ENCODE measurements around the gene GJA5.

GJA5 gene

DNA sequence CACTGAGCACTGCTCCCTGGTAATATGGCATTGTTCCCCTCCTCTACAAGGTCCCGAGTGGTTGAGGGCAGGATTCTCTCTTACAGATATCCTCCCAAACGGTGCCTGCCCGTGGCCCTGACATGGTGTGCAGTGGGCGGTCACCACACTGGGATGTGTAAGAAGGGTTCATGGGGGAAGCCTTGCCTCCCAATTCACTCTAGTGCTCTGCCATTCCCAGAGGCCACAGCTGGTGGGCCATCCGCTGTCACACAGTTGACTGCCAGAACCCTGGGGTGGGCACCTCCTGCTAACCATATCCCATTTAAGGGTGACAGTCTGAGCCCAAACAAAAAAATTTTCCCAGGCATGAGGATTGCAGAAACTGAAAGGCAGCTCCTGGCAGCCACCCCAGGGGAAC is 9.1 kb downstream of the GJA5 start:
- TF ChIP-seq, protein P1, sequence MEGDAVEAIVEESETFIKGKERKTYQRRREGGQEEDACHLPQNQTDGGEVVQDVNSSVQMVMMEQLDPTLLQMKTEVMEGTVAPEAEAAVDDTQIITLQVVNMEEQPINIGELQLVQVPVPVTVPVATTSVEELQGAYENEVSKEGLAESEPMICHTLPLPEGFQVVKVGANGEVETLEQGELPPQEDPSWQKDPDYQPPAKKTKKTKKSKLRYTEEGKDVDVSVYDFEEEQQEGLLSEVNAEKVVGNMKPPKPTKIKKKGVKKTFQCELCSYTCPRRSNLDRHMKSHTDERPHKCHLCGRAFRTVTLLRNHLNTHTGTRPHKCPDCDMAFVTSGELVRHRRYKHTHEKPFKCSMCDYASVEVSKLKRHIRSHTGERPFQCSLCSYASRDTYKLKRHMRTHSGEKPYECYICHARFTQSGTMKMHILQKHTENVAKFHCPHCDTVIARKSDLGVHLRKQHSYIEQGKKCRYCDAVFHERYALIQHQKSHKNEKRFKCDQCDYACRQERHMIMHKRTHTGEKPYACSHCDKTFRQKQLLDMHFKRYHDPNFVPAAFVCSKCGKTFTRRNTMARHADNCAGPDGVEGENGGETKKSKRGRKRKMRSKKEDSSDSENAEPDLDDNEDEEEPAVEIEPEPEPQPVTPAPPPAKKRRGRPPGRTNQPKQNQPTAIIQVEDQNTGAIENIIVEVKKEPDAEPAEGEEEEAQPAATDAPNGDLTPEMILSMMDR (conservative IDR thresholded peaks at IDR 0.05): no peak
- H3K27ac ChIP-seq: no peak overlapping the region

DNA sequence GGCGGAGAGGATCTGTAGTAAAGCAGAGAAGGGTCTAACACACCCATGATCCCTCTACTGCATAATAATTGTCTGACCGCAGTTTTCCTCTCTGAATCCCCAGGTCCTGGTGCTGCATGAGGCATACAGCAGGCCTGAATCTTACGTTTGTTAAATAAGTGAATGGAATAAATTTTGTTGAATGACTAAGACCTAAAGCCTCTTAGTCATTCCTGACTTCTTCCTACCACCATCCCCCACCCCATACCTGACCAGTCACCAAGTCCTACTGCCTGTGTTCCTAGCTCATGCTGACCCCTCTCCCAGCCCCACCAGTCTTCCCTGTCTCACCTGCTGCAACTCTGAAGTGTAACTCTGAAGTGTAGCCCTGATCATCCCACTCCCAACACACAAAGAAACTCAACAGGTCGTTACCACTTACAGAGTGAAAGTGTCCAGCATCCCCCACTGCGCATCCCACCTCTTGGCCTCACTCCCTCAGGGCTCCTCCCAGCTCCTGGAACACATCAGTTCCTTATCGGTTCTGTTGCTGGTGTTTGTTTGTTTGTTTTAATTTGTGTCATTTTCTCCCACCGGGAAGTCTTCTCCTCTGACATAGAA is 9.7 kb downstream of the GJA5 start:
- H3K27ac ChIP-seq: no peak overlapping the region
- TF ChIP-seq, protein P1 (conservative IDR thresholded peaks at IDR 0.05): no peak

DNA sequence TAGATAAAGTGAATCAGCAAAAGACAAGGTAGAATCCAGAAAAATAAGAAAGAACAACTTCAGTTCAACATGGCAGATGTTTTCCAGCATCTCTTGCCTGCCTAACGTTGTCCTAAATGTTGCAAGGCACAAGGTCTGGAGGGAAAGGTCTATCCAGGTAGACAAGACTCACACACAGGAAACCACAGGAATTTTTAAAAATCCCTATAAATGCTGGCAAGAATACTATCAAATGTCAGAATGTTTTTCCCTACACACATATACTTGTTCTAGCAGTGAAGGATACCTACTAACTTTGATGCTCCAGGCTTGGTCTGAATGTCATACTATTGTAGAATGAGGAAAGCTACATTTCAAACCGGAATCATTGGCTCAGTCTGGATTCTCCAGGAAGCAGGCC is 10.6 kb downstream of the GJA5 start:
- TF ChIP-seq, protein P1 (conservative IDR thresholded peaks at IDR 0.05): no peak
- no peak overlapping the region for H3K27ac ChIP-seq

DNA sequence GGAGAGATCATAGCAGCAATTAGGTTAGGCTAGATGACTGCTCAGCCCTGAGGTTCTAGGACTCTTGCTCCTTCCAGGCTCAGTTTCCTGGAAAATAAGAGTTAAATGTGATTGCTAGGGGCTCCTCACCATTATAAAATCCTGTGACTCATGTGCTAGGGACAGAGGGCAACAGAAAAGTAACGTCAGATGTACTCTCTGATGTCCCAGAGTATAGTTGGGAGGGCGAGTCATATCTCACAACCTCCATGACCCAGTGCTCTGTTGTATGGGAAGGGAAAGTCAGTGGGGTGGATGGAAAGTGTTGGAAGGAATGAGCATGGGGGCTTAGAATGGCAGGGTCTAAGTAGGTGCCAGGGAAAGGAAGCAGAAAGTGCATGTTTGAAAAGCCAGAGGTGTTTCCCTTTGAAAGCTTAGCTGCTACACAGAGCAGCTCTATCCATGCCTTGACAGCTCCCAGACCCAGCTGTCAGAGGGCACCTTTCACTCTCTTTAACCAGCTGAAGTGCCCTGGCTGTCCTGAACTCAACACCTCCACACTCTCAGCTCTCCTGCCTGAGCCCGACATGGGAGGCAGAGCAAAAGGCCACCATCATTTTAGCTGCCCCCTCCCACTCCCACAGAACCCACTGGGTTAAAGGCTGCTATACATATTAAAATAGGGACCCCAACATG is 11.6 kb downstream of the GJA5 start:
- H3K27ac ChIP-seq: no peak overlapping the region
- TF ChIP-seq, protein P1 (conservative IDR thresholded peaks at IDR 0.05): no peak

DNA sequence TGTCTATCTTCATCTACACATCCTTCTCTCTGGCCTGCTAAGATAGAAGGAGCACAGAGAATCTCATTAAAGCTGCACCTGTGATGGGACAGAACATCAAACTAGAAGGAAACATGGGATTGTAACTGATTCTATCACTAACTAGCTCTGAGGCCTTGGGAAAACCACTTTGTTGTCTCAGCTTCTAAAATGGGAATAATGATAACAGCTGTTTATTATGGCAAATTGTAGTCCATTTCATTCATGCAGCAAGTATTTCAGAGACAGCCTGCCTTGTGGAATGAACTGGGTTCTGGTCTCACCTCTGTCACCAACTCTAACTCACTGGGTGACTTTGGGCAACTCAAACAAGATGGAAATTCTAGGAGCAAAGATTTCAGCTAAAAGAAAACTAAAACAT is 12.4 kb downstream of the GJA5 start:
- no peak overlapping the region for H3K27ac ChIP-seq
- TF ChIP-seq, protein P1 (conservative IDR thresholded peaks at IDR 0.05): no peak

DNA sequence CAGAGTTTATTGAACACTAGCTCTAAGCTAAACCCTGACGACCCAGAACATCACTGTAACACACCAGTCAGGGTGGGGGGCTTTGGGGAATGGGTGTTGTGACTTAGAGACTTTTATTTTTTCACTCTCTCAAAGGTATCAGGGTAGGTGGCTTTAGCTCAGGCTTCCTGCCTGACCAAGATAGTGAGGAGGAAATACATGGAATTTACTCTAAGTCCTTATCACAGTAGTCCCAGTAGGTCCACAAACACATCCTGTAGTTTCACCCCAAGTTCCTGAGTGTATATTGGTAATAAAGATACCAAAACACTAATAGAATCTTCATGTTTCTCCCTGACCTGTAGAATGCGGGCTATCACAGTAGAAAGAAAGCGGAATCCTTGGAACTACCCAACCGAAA is 15.1 kb downstream of the GJA5 start:
- TF ChIP-seq, protein P1 (conservative IDR thresholded peaks at IDR 0.05): no peak
- H3K27ac ChIP-seq: no peak overlapping the region

DNA sequence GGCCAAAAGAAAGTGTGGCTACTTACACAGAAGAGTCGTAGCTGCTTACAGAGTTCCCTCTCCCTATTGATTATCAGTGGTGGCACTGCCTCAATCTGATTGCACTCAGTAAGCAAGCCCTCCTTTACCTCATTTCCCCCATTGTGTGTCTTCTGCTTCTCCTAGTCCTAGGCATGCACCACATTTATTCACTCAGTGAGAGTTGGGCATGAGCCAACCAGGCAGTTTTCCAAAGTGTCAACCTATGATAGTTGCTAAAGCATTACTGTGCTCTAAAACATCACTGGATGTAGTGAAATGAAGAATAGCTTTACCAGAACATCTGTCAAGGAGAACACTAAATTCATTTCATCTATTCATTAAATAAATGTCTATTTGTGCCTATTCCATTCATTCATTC is 19.3 kb downstream of the GJA5 start:
- no peak overlapping the region for H3K27ac ChIP-seq
- TF ChIP-seq, protein P1 (conservative IDR thresholded peaks at IDR 0.05): no peak

Measured in VCaP (cell line).